DND-41 (cell line): ENCODE measurements around the gene POU3F1.

Experiments used
- ATAC-seq: fragments of 200-7000 bp; cut with Tn5 transposase; 3 replicates; pipeline ENCODE4 v1.9.1; 2021; ENCODE audit warnings: low read depth; ENCODE audit not compliant: insufficient read depth
- DNase-seq: peaks from one replicate; pipeline ENCODE4 v3.0.0-alpha.2; 2020
- H2AFZ ChIP-seq: 2 replicates; pipeline ENCODE4 v1.6.0; 2012; ENCODE audit warnings: low read depth, low read length
- H3K27ac ChIP-seq: 2 replicates; pipeline ENCODE4 v1.5.1; 2012; ENCODE audit warnings: low read length, inconsistent platforms
- H3K27me3 ChIP-seq: fragments of 200-600 bp; sonication (generic); 2 replicates; pipeline ENCODE4 v1.6.0; 2012; ENCODE audit warnings: low read length, mild to moderate bottlenecking, inconsistent platforms; ENCODE audit not compliant: insufficient read depth, poor library complexity
- H3K36me3 ChIP-seq: 2 replicates; pipeline ENCODE4 v1.5.1; 2012; ENCODE audit warnings: low read length, inconsistent platforms; ENCODE audit not compliant: insufficient read depth
- H3K4me1 ChIP-seq: 2 replicates; pipeline ENCODE4 v1.5.1; 2012; ENCODE audit warnings: mild to moderate bottlenecking, low read length; ENCODE audit not compliant: insufficient read depth
- H3K4me2 ChIP-seq: 2 replicates; pipeline ENCODE4 v1.6.0; 2012; ENCODE audit warnings: mild to moderate bottlenecking, moderate library complexity, low read length, inconsistent platforms; ENCODE audit not compliant: insufficient read depth
- H3K4me3 ChIP-seq, 2 experiments: fragments of 200-600 bp in 1 of 2; shearing (Covaris generic) in 1 of 2; 2 replicates each; pipeline ENCODE4 v1.5.1; 2012 to 2016; ENCODE audit warnings: inconsistent platforms in 2 of 2, low read length in 2 of 2, mild to moderate bottlenecking in 2 of 2, low read depth in 1 of 2, moderate library complexity in 1 of 2
- H3K79me2 ChIP-seq: 2 replicates; pipeline ENCODE4 v1.6.0; 2012; ENCODE audit warnings: low read length, inconsistent platforms; ENCODE audit not compliant: insufficient read depth
- H3K9ac ChIP-seq: 2 replicates; pipeline ENCODE4 v1.6.0; 2012; ENCODE audit warnings: low read depth, mild to moderate bottlenecking, inconsistent platforms, low read length, moderate library complexity
- H3K9me3 ChIP-seq: 2 replicates; pipeline ENCODE4 v1.5.1; 2012; ENCODE audit warnings: low read length, moderate library complexity, mild to moderate bottlenecking, inconsistent platforms; ENCODE audit not compliant: insufficient read depth, severe bottlenecking
- H4K20me1 ChIP-seq: 2 replicates; pipeline ENCODE4 v1.6.0; 2012; ENCODE audit warnings: low read length; ENCODE audit not compliant: insufficient read depth
- CTCF ChIP-seq: IDR thresholded peaks from 2 replicates; pipeline ENCODE4 v1.5.1; 2012; ENCODE audit warnings: borderline replicate concordance, low read length, moderate library complexity, mild to moderate bottlenecking; ENCODE audit not compliant: poor library complexity, severe bottlenecking; ENCODE audit errors: extremely low read depth
- EZH2 ChIP-seq: IDR thresholded peaks from 3 replicates; pipeline ENCODE4 v1.6.1; 2012; ENCODE audit warnings: borderline replicate concordance, low read depth, mild to moderate bottlenecking, moderate library complexity, low read length, inconsistent platforms; ENCODE audit not compliant: severe bottlenecking

POU3F1 gene

GRCh38 chr1:38025664-38026063 is 20.9 kb downstream of the POU3F1 start:
- no peaks in the 10 kb centered on the region for H3K9me3 ChIP-seq
- H3K4me2 ChIP-seq, result no peak overlapping the region
- no peak overlapping the region for H2AFZ ChIP-seq
- H3K4me1 ChIP-seq, result no peaks in the 10 kb centered on the region
- no peak overlapping the region for H3K27ac ChIP-seq
- H3K4me3 ChIP-seq, result no peak overlapping the region
- H3K27me3 ChIP-seq, result no peaks in the 10 kb centered on the region
- DNase-seq, result no peak
- peaks cover 53% of the 10 kb centered on the region for H3K36me3 ChIP-seq
- H3K79me2 ChIP-seq, result no peaks in the 10 kb centered on the region
- TF ChIP-seq CTCF (no peak), EZH2 (no peak)
- ATAC-seq, result no peak
- H3K9ac ChIP-seq, result no peak overlapping the region
- peaks cover 21% of the 10 kb centered on the region for H4K20me1 ChIP-seq

GRCh38 chr1:38025233-38025632 is 21.4 kb downstream of the POU3F1 start:
- no peak overlapping the region for H3K9ac ChIP-seq
- no peak overlapping the region for H3K27ac ChIP-seq
- no peak overlapping the region for H2AFZ ChIP-seq
- peaks cover 57% of the 10 kb centered on the region for H3K36me3 ChIP-seq
- no peak overlapping the region for H3K4me2 ChIP-seq
- TF ChIP-seq CTCF (no peak), EZH2 (no peak)
- H3K79me2 ChIP-seq, result no peaks in the 10 kb centered on the region; the same call in 1 of the 2 replicates
- H3K4me3 ChIP-seq, result no peak overlapping the region
- ATAC-seq, result no peak
- no peaks in the 10 kb centered on the region for H3K27me3 ChIP-seq
- H3K9me3 ChIP-seq, result no peaks in the 10 kb centered on the region
- no peaks in the 10 kb centered on the region for H3K4me1 ChIP-seq
- peaks cover 21% of the 10 kb centered on the region for H4K20me1 ChIP-seq
- DNase-seq, result no peak

GRCh38 chr1:38022810-38023209 is 23.8 kb downstream of the POU3F1 start:
- Histone ChIP-seq H2AFZ (no peak overlapping the region), H3K79me2 (peaks cover 7% of the 10 kb centered on the region; the same call in 1 of the 2 replicates), H3K4me1 (no peaks in the 10 kb centered on the region), H3K4me3 (no peak overlapping the region), H3K9ac (no peak overlapping the region), H3K27ac (no peak overlapping the region), H3K36me3 (peaks cover 79% of the 10 kb centered on the region), H3K27me3 (no peaks in the 10 kb centered on the region), H3K9me3 (no peaks in the 10 kb centered on the region), H4K20me1 (peaks cover 15% of the 10 kb centered on the region), H3K4me2 (no peak overlapping the region)
- TF ChIP-seq EZH2 (no peak), CTCF (no peak)
- ATAC-seq (no peak), DNase-seq (no peak)

GRCh38 chr1:38021969-38022368 is 24.6 kb downstream of the POU3F1 start:
- Histone ChIP-seq H3K9ac (no peak overlapping the region), H3K4me3 (no peak overlapping the region), H3K36me3 (peaks cover 88% of the 10 kb centered on the region), H3K27me3 (no peaks in the 10 kb centered on the region), H3K79me2 (peaks cover 14% of the 10 kb centered on the region; the same call in 1 of the 2 replicates), H3K9me3 (no peaks in the 10 kb centered on the region), H2AFZ (no peak overlapping the region), H3K27ac (no peak overlapping the region), H3K4me2 (no peak overlapping the region), H4K20me1 (peaks cover 13% of the 10 kb centered on the region; the same call in 1 of the 2 replicates), H3K4me1 (no peaks in the 10 kb centered on the region)
- ATAC-seq (no peak), DNase-seq (no peak)
- TF ChIP-seq EZH2 (no peak), CTCF (no peak)
